H1 (cell line): ENCODE results near the gene PLP2. TPM values are rescaled to one million over a fixed set of nuclear protein-coding genes. Genes with fewer than 3 reads are reported as not detected.

ENCODE experiments used
- CTCF ChIA-PET: fragments of 300-600 bp; sonication (Branson Sonifier 250); formaldehyde crosslinking; loops from one replicate; lab custom pipeline; 2021; ENCODE audit not compliant: partially characterized antibody; lab: Charles Lee
- POLR2A ChIA-PET: fragments of 300-600 bp; sonication (Branson Sonifier 250); formaldehyde crosslinking; loops from one replicate; lab custom pipeline; 2021; ENCODE audit warnings: inconsistent platforms; ENCODE audit not compliant: partially characterized antibody; lab: Charles Lee
- DNase-seq, 2 experiments: peaks; one replicate each; pipeline versions ENCODE4 v3.0.0 to v3.0.0-alpha.2; 2010 to 2022; ENCODE audit warnings: low spot score in 2 of 2, low read depth in 1 of 2, mixed read lengths in 1 of 2
- FAIRE-seq: peaks from 2 replicates; lab custom pipeline; 2011; peaks lifted over from hg19 to GRCh38; lab: Jason Lieb, UNC
- H2AFZ ChIP-seq: 2 replicates; pipeline ENCODE4 v1.8.1; 2012; ENCODE audit warnings: low read length, inconsistent platforms
- H2AK5ac ChIP-seq: 2 replicates; pipeline ENCODE4 v1.6.1; 2013; ENCODE audit warnings: low read depth, low read length
- H2BK120ac ChIP-seq: replicated peaks from 2 replicates; pipeline ENCODE3; 2013; ENCODE audit warnings: low read depth, low read length, inconsistent platforms
- H2BK12ac ChIP-seq: 2 replicates; pipeline ENCODE4 v1.6.1; 2013; ENCODE audit warnings: low read depth, low read length
- H2BK15ac ChIP-seq: 2 replicates; pipeline ENCODE4 v1.6.1; 2013; ENCODE audit warnings: low read length
- H2BK20ac ChIP-seq: 2 replicates; pipeline ENCODE4 v1.6.1; 2013; ENCODE audit warnings: low read length
- H2BK5ac ChIP-seq: 2 replicates; pipeline ENCODE4 v1.6.1; 2013; ENCODE audit warnings: low read depth, low read length
- H3K14ac ChIP-seq: 2 replicates; pipeline ENCODE4 v1.6.1; 2013; ENCODE audit warnings: inconsistent platforms; ENCODE audit not compliant: insufficient read length
- H3K18ac ChIP-seq: 2 replicates; pipeline ENCODE4 v1.6.1; 2013; ENCODE audit warnings: low read length; ENCODE audit errors: extremely low read depth
- H3K23ac ChIP-seq: 2 replicates; pipeline ENCODE4 v1.6.1; 2013; ENCODE audit warnings: inconsistent platforms; ENCODE audit not compliant: insufficient read length
- H3K23me2 ChIP-seq: 2 replicates; pipeline ENCODE4 v1.6.1; 2013; ENCODE audit warnings: low read depth, low read length
- H3K27ac ChIP-seq: 2 replicates; pipeline ENCODE4 v1.6.1; 2011; ENCODE audit warnings: low read depth, low read length, inconsistent platforms
- H3K27me3 ChIP-seq, 4 experiments: replicated peaks in 1 of 4; 1 replicate in 1 of 4; 2 replicates in 3 of 4; pipeline versions ENCODE4 v1.6.1 to v1.8.1; 2011 to 2013; ENCODE audit warnings: low read length in 3 of 4, mild to moderate bottlenecking in 3 of 4, inconsistent platforms in 2 of 4, mixed read lengths in 2 of 4, moderate library complexity in 1 of 4; ENCODE audit not compliant: control insufficient read depth in 3 of 4, insufficient read depth in 3 of 4; ENCODE audit errors: extremely low read depth in 1 of 4
- H3K36me3 ChIP-seq, 4 experiments: 2 replicates each; pipeline versions ENCODE4 v1.6.1 to v1.8.1; 2011 to 2013; ENCODE audit warnings: mild to moderate bottlenecking in 4 of 4, low read length in 3 of 4, moderate library complexity in 2 of 4, control low read depth in 1 of 4, inconsistent platforms in 1 of 4; ENCODE audit not compliant: insufficient read depth in 4 of 4, control insufficient read depth in 2 of 4
- H3K4ac ChIP-seq: replicated peaks from 2 replicates; pipeline ENCODE3; 2013; ENCODE audit warnings: low read length, low read depth, mixed read lengths, inconsistent platforms; ENCODE audit not compliant: insufficient read length
- H3K4me1 ChIP-seq, 4 experiments: replicated peaks in 1 of 4; 1 replicate in 1 of 4; 2 replicates in 3 of 4; pipeline versions ENCODE4 v1.6.1 to v1.8.1; 2011 to 2013; ENCODE audit warnings: low read length in 3 of 4, inconsistent platforms in 2 of 4, mixed read lengths in 1 of 4; ENCODE audit not compliant: insufficient read depth in 4 of 4, control insufficient read depth in 3 of 4
- H3K4me2 ChIP-seq, 2 experiments: 2 replicates each; pipeline versions ENCODE4 v1.6.1 to v1.8.1; 2011 to 2013; ENCODE audit warnings: low read depth in 2 of 2, low read length in 2 of 2, control low read depth in 1 of 2, inconsistent platforms in 1 of 2, mild to moderate bottlenecking in 1 of 2; ENCODE audit not compliant: insufficient read depth in 1 of 2
- H3K4me3 ChIP-seq, 4 experiments: fragments of 200-600, 300-600 bp in 1 of 4; sonication (generic), shearing (Covaris generic), sonication (Bioruptor Twin) in 1 of 4; 2 replicates each; pipeline versions ENCODE4 v1.5.1 to v1.8.1; 2011 to 2016; ENCODE audit warnings: low read length in 4 of 4, low read depth in 3 of 4, control low read depth in 2 of 4, inconsistent platforms in 2 of 4, mild to moderate bottlenecking in 2 of 4, mixed read lengths in 1 of 4, moderate library complexity in 1 of 4; ENCODE audit not compliant: insufficient read depth in 2 of 4; ENCODE audit errors: extremely low read depth in 1 of 4
- H3K56ac ChIP-seq: replicated peaks from 2 replicates; pipeline ENCODE3; 2013; ENCODE audit warnings: low read depth, mild to moderate bottlenecking, mixed read lengths, low read length, inconsistent platforms; ENCODE audit not compliant: insufficient read length
- H3K79me1 ChIP-seq: 2 replicates; pipeline ENCODE4 v1.6.1; 2013; ENCODE audit warnings: low read depth, low read length, control low read depth
- H3K79me2 ChIP-seq, 2 experiments: 2 replicates each; pipeline versions ENCODE4 v1.6.1 to v1.8.1; 2012 to 2013; ENCODE audit warnings: low read length in 2 of 2, mild to moderate bottlenecking in 2 of 2, inconsistent platforms in 1 of 2; ENCODE audit not compliant: insufficient read depth in 2 of 2, control insufficient read depth in 1 of 2
- H3K9ac ChIP-seq, 4 experiments: replicated peaks in 1 of 4; 1 replicate in 1 of 4; 2 replicates in 3 of 4; pipeline versions ENCODE4 v1.6.1 to v1.8.1; 2011 to 2013; ENCODE audit warnings: low read depth in 3 of 4, low read length in 3 of 4, control low read depth in 2 of 4, mild to moderate bottlenecking in 2 of 4, moderate library complexity in 2 of 4, inconsistent platforms in 1 of 4; ENCODE audit errors: extremely low read depth in 1 of 4
- H3K9me3 ChIP-seq, 2 experiments: 2 replicates each; pipeline versions ENCODE4 v1.6.1 to v1.8.1; 2012 to 2013; ENCODE audit warnings: mild to moderate bottlenecking in 2 of 2, moderate library complexity in 2 of 2, control low read depth in 1 of 2, inconsistent platforms in 1 of 2, low read depth in 1 of 2, low read length in 1 of 2, mixed read lengths in 1 of 2; ENCODE audit not compliant: insufficient read depth in 2 of 2
- H4K20me1 ChIP-seq, 2 experiments: replicated peaks in 1 of 2; 2 replicates each; pipeline versions ENCODE3 to v1.8.1; 2011 to 2013; ENCODE audit warnings: inconsistent platforms in 2 of 2, low read length in 2 of 2, mild to moderate bottlenecking in 1 of 2; ENCODE audit not compliant: insufficient read depth in 2 of 2, control insufficient read depth in 1 of 2
- H4K5ac ChIP-seq: 2 replicates; pipeline ENCODE4 v1.6.1; 2013; ENCODE audit warnings: low read length, low read depth, mixed read lengths, inconsistent platforms; ENCODE audit not compliant: insufficient read length
- H4K8ac ChIP-seq: 2 replicates; pipeline ENCODE4 v1.8.0; 2013; ENCODE audit warnings: mild to moderate bottlenecking, moderate library complexity, low read length, inconsistent platforms; ENCODE audit not compliant: insufficient read depth; ENCODE audit errors: extremely low read depth
- H4K91ac ChIP-seq: replicated peaks from 2 replicates; pipeline ENCODE3; 2013; ENCODE audit warnings: low read length, mixed read lengths, inconsistent platforms; ENCODE audit not compliant: insufficient read length
- WGBS, 2 experiments: shearing (Covaris generic) in 1 of 2; methylation state at CpG; one replicate each; pipeline versions ENCODE4 v1.1.6 to v1.1.7; 2013 to 2015; ENCODE audit warnings: low lambda C conversion rate in 2 of 2, mixed read lengths in 2 of 2, inconsistent platforms in 1 of 2, low coverage in 1 of 2, missing lambda C conversion rate in 1 of 2; ENCODE audit not compliant: insufficient replicate concordance in 2 of 2, insufficient coverage in 1 of 2, insufficient read length in 1 of 2; ENCODE audit errors: extremely low coverage in 1 of 2, missing lambda C conversion rate in 1 of 2; 5-methylcytosine and 5-hydroxymethylcytosine counted together
- polyA plus RNA-seq, 7 experiments: library from polyadenylated mRNA; depleted of rRNA in 3 of 7; stranded (reverse) in 5 of 7; unstranded in 2 of 7; fragments of >200 nt in 5 of 7; fragments of 200-250 nt in 2 of 7; gene quantifications; 1 replicate in 5 of 7; 2 replicates in 1 of 7; 4 replicates in 1 of 7; pipeline versions ENCODE4 v1.2.1 to v1.2.3, GENCODE V29; 2011 to 2013; ENCODE audit warnings: missing spikeins in 2 of 7, mixed read lengths in 2 of 7
- total RNA-seq: library from RNA; stranded (reverse); fragmentation: NEBNext Ultra II Directional; extraction: Animal tissue kit (Norgen Biotek cat#: 25700); gene quantifications from 2 replicates; pipeline ENCODE4 v1.2.1, GENCODE V29; 2021

Gene PLP2
- total and polyA plus RNA-seq, 2 of the 8 experiments (the other 6 are each of a cell fraction or from before 2014, with no cell fraction given), result 10.3 to 23.4 TPM

- no peak overlapping the region for H4K91ac ChIP-seq
- no peak overlapping the region for H3K4me2 ChIP-seq
- no peak overlapping the region for H2BK12ac ChIP-seq
- H4K8ac ChIP-seq, result no peak overlapping the region
- H3K23ac ChIP-seq, result no peak overlapping the region
- no peaks in the 10 kb centered on the region for H3K23me2 ChIP-seq
- DNase-seq (no peak), FAIRE-seq (no peak)
- H3K4me3 ChIP-seq, result no peak overlapping the region
- CTCF ChIA-PET, result interaction anchor here (4.6 kb wide), 1 partner anchor 18 kb away, joined by 22 read pairs; no protein-coding TSS in a partner anchor
- H3K56ac ChIP-seq, result no peak overlapping the region
- POLR2A ChIA-PET, result no interaction called here
- no peak overlapping the region for H3K4ac ChIP-seq
- no peak overlapping the region for H3K27ac ChIP-seq
- H2BK5ac ChIP-seq, result no peak overlapping the region
- no peak overlapping the region for H2AK5ac ChIP-seq
- H4K5ac ChIP-seq, result no peak overlapping the region
- no peaks in the 10 kb centered on the region for H3K9me3 ChIP-seq
- H3K79me2 ChIP-seq, result no peaks in the 10 kb centered on the region
- H3K27me3 ChIP-seq, result no peaks in the 10 kb centered on the region
- H2BK120ac ChIP-seq, result no peak overlapping the region
- H4K20me1 ChIP-seq, result no peaks in the 10 kb centered on the region
- H3K79me1 ChIP-seq, result no peaks in the 10 kb centered on the region
- no peak overlapping the region for H3K14ac ChIP-seq
- 89% methylated on average over 7 of the region's 9 CpGs; no CpG with 5 or more reads in 1 of the 2 experiments for WGBS, 2 experiments
- H3K36me3 ChIP-seq, result no peaks in the 10 kb centered on the region
- peaks cover 0 to 9% (median 2%) of the 10 kb centered on the region in 4 experiments; a peak in 2 of 7 replicates for H3K4me1 ChIP-seq
- H2BK15ac ChIP-seq, result no peak overlapping the region
- no peak overlapping the region for H3K18ac ChIP-seq
- H2BK20ac ChIP-seq, result no peak overlapping the region
- no peak overlapping the region for H2AFZ ChIP-seq
- no peak overlapping the region for H3K9ac ChIP-seq
Observed at GRCh38 chrX:49211074-49211473, 39.4 kb downstream of the PLP2 start.
